Lower leg skin (tissue), 3 donors: ENCODE data around the gene MXD1.

Experiments
- POLR2A ChIP-seq, 2 donors: fragments of 450-650 bp; IDR thresholded peaks; one replicate each; pipeline ENCODE4 v1.6.1; 2016 to 2017; ENCODE audit warnings: antibody characterized with exemption in 2 of 2, mild to moderate bottlenecking in 1 of 2, moderate library complexity in 1 of 2
- TF ChIP-seq, protein P1 (sequence below), 3 donors: fragments of 450-650 bp; IDR thresholded peaks; one replicate each; pipeline ENCODE4 v1.5.1; 2016; ENCODE audit warnings: antibody characterized with exemption in 3 of 3, mild to moderate bottlenecking in 3 of 3, moderate library complexity in 2 of 3

GRCh38 chr2:69960821-69961220 is 45.9 kb downstream of the MXD1 start:
- TF ChIP-seq, protein P1, sequence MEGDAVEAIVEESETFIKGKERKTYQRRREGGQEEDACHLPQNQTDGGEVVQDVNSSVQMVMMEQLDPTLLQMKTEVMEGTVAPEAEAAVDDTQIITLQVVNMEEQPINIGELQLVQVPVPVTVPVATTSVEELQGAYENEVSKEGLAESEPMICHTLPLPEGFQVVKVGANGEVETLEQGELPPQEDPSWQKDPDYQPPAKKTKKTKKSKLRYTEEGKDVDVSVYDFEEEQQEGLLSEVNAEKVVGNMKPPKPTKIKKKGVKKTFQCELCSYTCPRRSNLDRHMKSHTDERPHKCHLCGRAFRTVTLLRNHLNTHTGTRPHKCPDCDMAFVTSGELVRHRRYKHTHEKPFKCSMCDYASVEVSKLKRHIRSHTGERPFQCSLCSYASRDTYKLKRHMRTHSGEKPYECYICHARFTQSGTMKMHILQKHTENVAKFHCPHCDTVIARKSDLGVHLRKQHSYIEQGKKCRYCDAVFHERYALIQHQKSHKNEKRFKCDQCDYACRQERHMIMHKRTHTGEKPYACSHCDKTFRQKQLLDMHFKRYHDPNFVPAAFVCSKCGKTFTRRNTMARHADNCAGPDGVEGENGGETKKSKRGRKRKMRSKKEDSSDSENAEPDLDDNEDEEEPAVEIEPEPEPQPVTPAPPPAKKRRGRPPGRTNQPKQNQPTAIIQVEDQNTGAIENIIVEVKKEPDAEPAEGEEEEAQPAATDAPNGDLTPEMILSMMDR (IDR thresholded peaks at IDR 0.05) = no peak
- no peak for TF ChIP-seq POLR2A (IDR thresholded peaks at IDR 0.05)
